Upper lobe of left lung (tissue), 6 donors: ENCODE results near the gene KCTD4. TPM values are rescaled to one million over a fixed set of nuclear protein-coding genes. Genes with fewer than 3 reads are reported as not detected.

Source experiments
- ATAC-seq, 2 donors: fragments of 200-7000 bp; cut with Tn5 transposase; one replicate each; pipeline ENCODE4 v1.9.1; 2022; ENCODE audit warnings: mild to moderate bottlenecking in 2 of 2, moderate library complexity in 2 of 2; ENCODE audit not compliant: low FRiP score in 2 of 2
- DNase-seq, 2 donors: peaks; one replicate each; pipeline ENCODE4 v3.0.0-alpha.2; 2019 to 2020
- H3K27ac ChIP-seq, 4 donors: fragments of 200-600 bp; sonication (generic); one replicate each; pipeline ENCODE4 v1.5.1; 2016 to 2019
- H3K27me3 ChIP-seq, 4 donors: fragments of 200-600 bp; sonication (generic); one replicate each; pipeline ENCODE4 v1.5.1; 2017 to 2019
- H3K36me3 ChIP-seq, 4 donors: fragments of 200-600 bp; sonication (generic); one replicate each; pipeline ENCODE4 v1.5.1; 2016 to 2019
- H3K4me1 ChIP-seq, 4 donors: fragments of 200-600 bp; sonication (generic); one replicate each; pipeline ENCODE4 v1.5.1; 2018 to 2019
- H3K4me3 ChIP-seq, 4 donors: fragments of 200-600 bp; sonication (generic); one replicate each; pipeline ENCODE4 v1.5.1; 2017 to 2019; ENCODE audit warnings: mild to moderate bottlenecking in 2 of 4, moderate library complexity in 1 of 4
- H3K9me3 ChIP-seq, 4 donors: fragments of 200-600 bp; sonication (generic); one replicate each; pipeline ENCODE4 v1.5.1; 2018 to 2019
- CTCF ChIP-seq, 6 experiments: fragments of 450-650 bp in 4 of 6; fragments of 200-600 bp in 2 of 6; sonication (generic) in 2 of 6; IDR thresholded peaks; one replicate each; pipeline ENCODE4 v1.5.1; 2016 to 2019; ENCODE audit warnings: antibody characterized with exemption in 6 of 6
- EP300 ChIP-seq, 4 donors: sonication (generic); formaldehyde crosslinking; IDR thresholded peaks; one replicate each; pipeline ENCODE4 v1.5.1; 2017; ENCODE audit warnings: antibody characterized with exemption in 4 of 4, control low read depth in 2 of 4
- POLR2A ChIP-seq, 4 donors: fragments of 450-650 bp; IDR thresholded peaks; one replicate each; pipeline ENCODE4 v1.5.1; 2016 to 2017; ENCODE audit warnings: antibody characterized with exemption in 4 of 4, mild to moderate bottlenecking in 2 of 4
- POLR2AphosphoS5 ChIP-seq, 2 donors: sonication (generic); formaldehyde crosslinking; IDR thresholded peaks; one replicate each; pipeline ENCODE4 v1.5.1; 2017; ENCODE audit warnings: antibody characterized with exemption in 2 of 2
- WGBS, 2 donors: methylation state at CpG; one replicate each; pipeline ENCODE4 v1.1.5; 2017 to 2018; 5-methylcytosine and 5-hydroxymethylcytosine counted together
- total RNA-seq, 6 donors: library from RNA; depleted of rRNA in 4 of 6; stranded (reverse); fragments of >200 nt in 4 of 6; gene quantifications; one replicate each; pipeline versions ENCODE4 v1.1.0 to v1.2.1, GENCODE V29; 2016 to 2021
- donor health status: DM: no; HTN: no; CAD: no; lungs with moderate emphysema.
- donor health status: DM: no; HTN: yes; CAD: no; lungs with severe emphysema.

The KCTD4 gene
- total RNA-seq, 6 donors from 2014 or later: not detected

DNA sequence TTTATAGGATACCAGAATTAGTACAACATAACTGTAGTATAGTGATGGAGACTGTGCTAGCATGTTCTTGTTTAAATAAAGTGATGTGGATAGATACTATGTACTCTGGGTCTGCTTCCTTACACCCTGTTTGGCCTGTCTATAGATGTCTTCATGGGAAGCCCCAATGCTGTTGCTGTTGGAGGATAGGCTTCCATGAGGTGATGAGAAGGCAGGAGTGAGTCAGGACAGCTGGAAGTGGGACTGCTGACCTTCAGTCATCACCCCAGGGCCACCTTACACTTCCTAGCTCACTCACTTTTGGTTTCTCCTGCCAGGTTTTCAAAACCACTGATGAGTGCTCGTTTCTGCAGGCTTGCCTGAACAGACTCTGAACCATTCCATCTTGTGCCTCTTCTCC, 4.2 kb downstream of the KCTD4 start:
- ATAC-seq (peak in 1 of 2 donors; percentile 36), DNase-seq (no peak)
- WGBS, 2 donors: 74 to 84% methylated on average over 1 of the region's 1 CpG
- Histone ChIP-seq H3K4me1 (peaks cover 0 to 11% (median 8%) of the 10 kb centered on the region in 4 donors), H3K27ac (no peak overlapping the region), H3K27me3 (no peaks in the 10 kb centered on the region), H3K4me3 (no peak overlapping the region), H3K9me3 (no peaks in the 10 kb centered on the region), H3K36me3 (no peaks in the 10 kb centered on the region)
- TF ChIP-seq POLR2AphosphoS5 (IDR thresholded peaks at IDR 0.05) (no peak), CTCF (IDR thresholded peaks at IDR 0.05) (no peak), POLR2A (IDR thresholded peaks at IDR 0.05) (no peak), EP300 (IDR thresholded peaks at IDR 0.05) (no peak)

- Histone ChIP-seq H3K4me1 (peaks cover 0 to 11% (median 8%) of the 10 kb centered on the region in 4 donors), H3K36me3 (no peaks in the 10 kb centered on the region), H3K4me3 (no peak overlapping the region), H3K27ac (no peak overlapping the region), H3K9me3 (no peaks in the 10 kb centered on the region), H3K27me3 (no peaks in the 10 kb centered on the region)
- 39 to 47% methylated on average over 3 of the region's 3 CpGs for WGBS, 2 donors
- no peak for TF ChIP-seq POLR2A (IDR thresholded peaks at IDR 0.05)
- TF ChIP-seq CTCF (IDR thresholded peaks at IDR 0.05): no peak
- no peak for TF ChIP-seq EP300 (IDR thresholded peaks at IDR 0.05)
- no peak for TF ChIP-seq POLR2AphosphoS5 (IDR thresholded peaks at IDR 0.05)
- no peak for ATAC-seq
- no peak for DNase-seq
These were observed 4.7 kb downstream of the KCTD4 start for GRCh38 chr13:45196096-45196495.

DNA sequence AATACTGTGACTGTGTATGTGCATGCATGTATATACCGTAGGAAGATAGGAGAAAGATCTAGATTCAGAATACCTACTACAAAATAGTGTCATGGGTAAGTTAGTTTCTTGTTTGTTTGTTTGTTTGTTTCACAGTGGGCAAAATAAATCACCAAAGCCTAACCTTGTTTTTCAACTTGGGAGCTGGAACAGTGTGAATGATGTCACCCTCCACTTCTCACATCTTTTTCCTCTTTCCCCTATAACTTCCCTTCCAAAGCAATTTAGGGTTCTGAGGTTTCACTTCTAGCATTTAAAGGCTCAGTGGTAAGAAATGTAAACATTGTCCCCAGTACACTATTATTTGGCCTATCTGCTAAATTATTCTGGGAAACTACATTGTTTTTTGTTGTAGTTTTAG, 5.4 kb downstream of the KCTD4 start:
- H3K36me3 ChIP-seq: no peaks in the 10 kb centered on the region
- peaks cover 0 to 11% (median 8%) of the 10 kb centered on the region in 4 donors for H3K4me1 ChIP-seq
- H3K27me3 ChIP-seq: no peaks in the 10 kb centered on the region
- no peak for DNase-seq
- no peaks in the 10 kb centered on the region for H3K9me3 ChIP-seq
- TF ChIP-seq POLR2A (IDR thresholded peaks at IDR 0.05): no peak
- TF ChIP-seq EP300 (IDR thresholded peaks at IDR 0.05): no peak
- no peak for TF ChIP-seq CTCF (IDR thresholded peaks at IDR 0.05)
- no peak for TF ChIP-seq POLR2AphosphoS5 (IDR thresholded peaks at IDR 0.05)
- ATAC-seq: peak in 1 of 2 donors; percentile 61
- no peak overlapping the region for H3K4me3 ChIP-seq
- H3K27ac ChIP-seq: no peak overlapping the region
- WGBS, 2 donors: 94 to 96% methylated on average over 1 of the region's 1 CpG

- peaks cover 0 to 11% (median 8%) of the 10 kb centered on the region in 4 donors for H3K4me1 ChIP-seq
- 75 to 78% methylated on average over 15 of the region's 15 CpGs for WGBS, 2 donors
- H3K4me3 ChIP-seq: no peak overlapping the region
- no peak for TF ChIP-seq EP300 (IDR thresholded peaks at IDR 0.05)
- TF ChIP-seq POLR2AphosphoS5 (IDR thresholded peaks at IDR 0.05): no peak
- TF ChIP-seq POLR2A (IDR thresholded peaks at IDR 0.05): no peak
- no peak for TF ChIP-seq CTCF (IDR thresholded peaks at IDR 0.05)
- H3K27me3 ChIP-seq: no peaks in the 10 kb centered on the region
- H3K9me3 ChIP-seq: no peaks in the 10 kb centered on the region
- DNase-seq (no peak), ATAC-seq (peak in 1 of 2 donors; percentile 80)
- no peaks in the 10 kb centered on the region for H3K36me3 ChIP-seq
- H3K27ac ChIP-seq: no peak overlapping the region
These were observed 6.5 kb downstream of the KCTD4 start for GRCh38 chr13:45194081-45194939.
